GOT3 (cell line): ENCODE measurements around the gene FAXDC2.
"Not testable (repeated sequence)": the region's sequence is repeated elsewhere in the genome, so short reads cannot be mapped to it uniquely, and the experiment has no call there.

ENCODE experiments used
- DNase-seq: peaks from one replicate; lab custom pipeline; 2025; ENCODE audit warnings: mixed read lengths; lab: John Stamatoyannopoulos, UW

The FAXDC2 gene

DNA sequence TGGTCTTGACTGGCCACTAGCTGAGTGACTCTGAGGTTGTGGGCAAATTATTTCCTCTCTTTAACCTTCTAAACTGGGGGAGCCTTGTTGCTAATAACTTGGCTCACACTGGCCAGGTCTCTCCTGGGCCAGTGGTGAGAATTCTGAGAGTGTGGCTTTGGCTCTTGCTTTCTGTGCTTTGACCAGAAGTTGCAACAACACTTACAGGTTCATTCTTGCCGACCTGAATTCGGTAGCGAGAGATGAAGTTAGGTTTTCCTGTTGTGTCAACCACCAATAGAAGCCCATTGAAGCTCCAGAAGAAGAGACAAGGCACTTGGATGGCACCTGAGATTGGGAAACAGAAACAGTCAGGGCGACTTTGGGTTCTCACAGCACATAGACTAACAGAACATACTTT, 19.8 kb downstream of the FAXDC2 start:
- no peak for DNase-seq

GRCh38 chr5:154830219-154830595, 20.2 kb downstream of the FAXDC2 start:
- DNase-seq: no peak

- no peak for DNase-seq
These were observed 20.7 kb downstream of the FAXDC2 start for GRCh38 chr5:154829589-154830218.

GRCh38 chr5:154829181-154829588, 21.2 kb downstream of the FAXDC2 start:
- DNase-seq: no peak

GRCh38 chr5:154824070-154824469, 26.3 kb downstream of the FAXDC2 start:
- no peak for DNase-seq

- no peak for DNase-seq
These were observed 26.8 kb downstream of the FAXDC2 start for GRCh38 chr5:154823605-154824004.

GRCh38 chr5:154822896-154823295, 27.5 kb downstream of the FAXDC2 start:
- DNase-seq: not testable (repeated sequence)

DNA sequence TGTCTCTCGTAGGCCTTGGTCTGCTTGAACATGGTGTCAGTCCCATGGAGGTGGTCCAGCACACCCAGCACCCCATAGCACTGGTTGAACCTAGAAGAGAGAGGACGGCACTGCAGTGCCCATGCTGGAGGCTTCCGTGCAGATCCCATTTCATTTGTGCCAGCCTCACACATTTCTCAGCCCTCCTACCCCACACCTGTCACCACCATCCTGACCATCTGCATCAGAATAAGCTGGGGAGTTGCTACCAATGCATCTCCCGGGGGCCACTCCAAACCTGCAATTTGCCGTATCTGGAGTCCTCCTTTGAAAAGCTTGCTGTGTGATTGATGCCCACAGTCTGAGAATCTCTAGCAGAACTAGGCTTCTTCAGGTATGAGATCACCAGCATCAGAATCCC, 30.0 kb downstream of the FAXDC2 start:
- no peak for DNase-seq

- no peak for DNase-seq
These were observed 30.9 kb downstream of the FAXDC2 start for GRCh38 chr5:154819546-154819945.

GRCh38 chr5:154818471-154819116, 31.8 kb downstream of the FAXDC2 start:
- no peak for DNase-seq

DNA sequence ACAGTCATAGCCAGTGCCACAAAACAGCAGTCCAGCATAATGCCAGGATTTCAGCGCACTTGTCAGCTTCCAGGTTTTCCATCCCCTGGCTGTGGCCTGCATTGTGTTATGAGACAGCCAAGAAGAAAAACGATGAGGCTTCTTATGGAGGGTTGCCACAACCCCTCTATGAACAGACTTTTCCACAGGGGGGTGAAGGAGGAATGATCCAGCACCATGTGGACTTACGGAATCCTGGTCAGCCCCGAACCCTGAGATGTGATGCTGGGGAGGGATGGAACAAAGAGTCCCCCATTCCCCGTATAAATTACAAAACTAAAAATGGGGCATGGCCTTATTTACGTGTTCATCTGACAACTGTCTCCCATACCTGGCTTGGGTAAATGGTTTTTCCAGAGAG, 32.6 kb downstream of the FAXDC2 start:
- DNase-seq: no peak

DNA sequence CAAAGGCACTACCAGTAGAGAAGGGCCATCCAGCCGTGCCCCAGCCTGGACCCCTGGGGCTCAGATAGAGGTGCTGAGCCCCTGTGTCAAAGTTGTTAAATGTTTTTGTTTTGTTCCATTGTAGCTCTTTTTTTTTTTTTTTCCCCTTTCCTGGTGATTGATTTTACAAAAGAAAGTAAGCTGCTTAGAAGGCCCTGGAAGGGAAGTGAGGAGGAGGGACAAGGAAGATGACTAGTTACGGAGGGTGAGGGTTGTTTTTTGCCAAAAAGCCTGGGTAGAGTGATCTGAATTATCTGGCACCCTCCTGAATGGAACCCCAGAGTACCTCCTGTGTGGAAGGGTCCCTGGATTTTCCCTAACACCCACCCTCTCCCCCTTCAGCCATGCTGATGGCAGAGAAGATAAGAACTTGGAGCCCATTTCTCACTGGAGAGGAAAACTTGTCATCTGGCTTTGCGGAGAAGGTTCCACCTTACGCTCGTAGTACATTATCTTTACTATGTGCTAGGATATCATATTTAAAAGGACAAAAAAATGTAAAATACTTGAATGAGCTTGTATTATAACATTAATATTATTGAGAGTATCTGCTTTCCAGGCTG, 33.4 kb downstream of the FAXDC2 start:
- no peak for DNase-seq

GRCh38 chr5:154815684-154816247, 34.6 kb downstream of the FAXDC2 start:
- no peak for DNase-seq

- no peak for DNase-seq
These were observed 35.4 kb downstream of the FAXDC2 start for GRCh38 chr5:154815025-154815424.

DNA sequence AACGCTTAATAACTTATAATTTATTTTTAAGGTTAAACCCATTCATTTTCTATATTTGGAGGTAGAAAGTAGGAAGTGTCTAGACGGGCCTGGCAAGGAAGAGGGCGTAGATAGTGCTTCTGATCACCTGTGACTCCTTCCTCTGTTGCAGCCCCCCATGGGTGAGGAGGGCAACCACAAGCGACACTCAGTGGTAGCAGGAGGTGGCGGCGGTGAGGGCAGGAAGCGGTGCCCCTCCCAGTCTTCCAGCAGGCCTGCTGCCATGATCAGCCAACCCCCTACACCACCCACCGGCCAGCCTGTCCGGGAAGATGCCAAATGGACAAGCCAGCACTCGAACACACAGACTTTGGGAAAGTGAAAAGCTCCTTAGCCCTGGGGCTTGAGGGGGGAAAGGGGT, 36.7 kb downstream of the FAXDC2 start:
- no peak for DNase-seq

DNA sequence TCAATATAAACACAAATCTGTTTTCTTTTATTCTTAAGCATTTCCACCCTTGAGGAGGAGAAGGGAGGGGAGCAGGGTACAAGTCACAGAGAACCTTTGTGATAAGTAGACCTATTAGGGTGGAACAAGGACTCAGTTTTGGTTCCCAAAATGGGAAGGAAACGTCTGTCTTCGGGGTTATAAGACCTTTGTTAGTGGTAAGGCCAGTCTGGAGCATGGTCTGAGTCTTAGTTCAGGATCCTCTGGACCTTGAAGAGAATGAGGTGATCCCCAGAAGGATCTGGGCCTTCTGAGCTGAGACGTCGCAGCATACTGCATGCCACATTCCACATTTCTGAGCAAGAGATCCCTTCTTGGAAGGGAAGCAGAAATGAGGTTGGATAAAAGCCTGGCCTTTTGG, 37.2 kb downstream of the FAXDC2 start:
- DNase-seq: no peak

DNA sequence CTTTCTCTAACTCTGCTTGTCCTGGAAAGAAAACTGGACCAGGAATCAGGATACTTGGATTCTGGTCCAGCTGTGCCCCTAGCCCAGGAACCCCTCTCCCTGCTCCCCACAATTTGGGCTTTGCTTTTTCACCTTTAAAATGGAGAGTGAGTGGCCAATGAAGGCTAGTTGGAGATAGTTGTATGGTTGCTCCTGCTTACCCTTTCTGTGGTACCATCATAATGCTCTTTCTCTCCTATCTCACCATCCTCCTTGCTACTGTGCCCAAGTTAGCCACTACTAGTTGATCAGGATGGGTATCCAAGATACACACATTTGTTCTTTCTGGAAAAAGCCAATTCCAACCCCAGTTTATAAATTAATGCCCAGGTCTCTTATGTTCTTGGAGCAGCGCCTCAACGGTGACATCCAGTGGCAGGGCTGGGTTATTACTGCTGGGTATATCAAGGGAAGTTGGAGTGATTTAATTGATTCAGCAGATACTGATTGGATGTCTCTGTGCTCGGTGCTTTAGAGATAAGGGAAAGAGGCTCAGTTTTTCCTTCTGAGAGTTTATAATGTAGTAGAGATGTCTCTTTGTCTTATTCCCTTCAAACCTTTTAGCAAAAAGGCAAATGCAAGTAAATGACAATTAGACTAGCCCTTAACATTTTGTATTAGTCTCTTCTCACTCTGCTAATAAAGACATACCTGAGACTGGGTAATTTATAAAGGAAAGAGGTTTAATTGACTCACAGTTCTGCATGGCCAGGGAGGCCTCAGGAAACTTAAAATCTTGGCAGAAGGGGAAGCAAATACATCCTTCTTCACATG, 38.5 kb downstream of the FAXDC2 start:
- no peak for DNase-seq

GRCh38 chr5:154811239-154811638, 39.2 kb downstream of the FAXDC2 start:
- no peak for DNase-seq

GRCh38 chr5:154806176-154806575, 44.2 kb downstream of the FAXDC2 start:
- no peak for DNase-seq

DNA sequence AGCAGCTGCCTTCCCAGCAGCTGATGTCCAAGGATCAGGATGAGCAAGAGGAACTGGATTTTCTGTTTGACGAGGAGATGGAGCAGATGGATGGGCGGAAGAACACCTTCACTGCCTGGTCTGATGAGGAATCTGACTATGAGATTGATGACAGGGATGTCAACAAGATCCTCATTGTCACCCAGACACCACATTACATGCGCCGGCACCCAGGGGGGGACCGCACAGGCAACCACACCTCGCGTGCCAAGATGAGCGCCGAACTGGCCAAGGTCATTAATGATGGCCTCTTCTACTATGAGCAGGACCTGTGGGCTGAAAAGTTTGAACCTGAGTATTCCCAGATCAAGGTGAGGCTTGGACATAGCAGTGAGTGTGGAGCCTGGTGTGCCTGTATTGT, 48.4 kb downstream of the FAXDC2 start:
- no peak for DNase-seq

- DNase-seq: no peak
These were observed 49.3 kb downstream of the FAXDC2 start for GRCh38 chr5:154801083-154801482.

- no peak for DNase-seq
These were observed 49.8 kb downstream of the FAXDC2 start for GRCh38 chr5:154800582-154800981.
